GM12878 (cell line): Measurements from ENCODE around the gene CD38.

Experiments
- KDM1A ChIP-seq: fragments of 200-600 bp; sonication (generic); IDR thresholded peaks from 2 replicates; pipeline ENCODE4 v1.6.1; 2016; ENCODE audit warnings: borderline replicate concordance
- MXI1 ChIP-seq: fragments of 150-350 bp; IDR thresholded peaks from 2 replicates; pipeline ENCODE4 v1.6.1; 2011; ENCODE audit warnings: low read depth, mild to moderate bottlenecking, inconsistent platforms, low read length, improper control_type of control experiment
- ZZZ3 ChIP-seq: IDR thresholded peaks from 2 replicates; pipeline ENCODE4 v1.6.1; 2011; ENCODE audit warnings: low read depth; ENCODE audit not compliant: control insufficient read depth, insufficient read length
- TF ChIP-seq, protein P1 (sequence below): IDR thresholded peaks from 2 replicates; pipeline ENCODE4 v1.6.1; 2012; ENCODE audit warnings: mild to moderate bottlenecking, low read depth, low read length
- TF ChIP-seq, protein P2 (sequence below), 3 experiments: IDR thresholded peaks in 2 of 3; conservative IDR thresholded peaks in 1 of 3; 2 replicates each; pipeline ENCODE4 v1.5.1; 2011; ENCODE audit warnings: low read depth in 3 of 3, low read length in 3 of 3, mild to moderate bottlenecking in 3 of 3, control low read depth in 2 of 3, moderate library complexity in 2 of 3, inconsistent platforms in 1 of 3, mixed read lengths in 1 of 3; ENCODE audit not compliant: control insufficient read depth in 2 of 3, insufficient read depth in 1 of 3; ENCODE audit errors: extremely low read depth in 1 of 3

DNA sequence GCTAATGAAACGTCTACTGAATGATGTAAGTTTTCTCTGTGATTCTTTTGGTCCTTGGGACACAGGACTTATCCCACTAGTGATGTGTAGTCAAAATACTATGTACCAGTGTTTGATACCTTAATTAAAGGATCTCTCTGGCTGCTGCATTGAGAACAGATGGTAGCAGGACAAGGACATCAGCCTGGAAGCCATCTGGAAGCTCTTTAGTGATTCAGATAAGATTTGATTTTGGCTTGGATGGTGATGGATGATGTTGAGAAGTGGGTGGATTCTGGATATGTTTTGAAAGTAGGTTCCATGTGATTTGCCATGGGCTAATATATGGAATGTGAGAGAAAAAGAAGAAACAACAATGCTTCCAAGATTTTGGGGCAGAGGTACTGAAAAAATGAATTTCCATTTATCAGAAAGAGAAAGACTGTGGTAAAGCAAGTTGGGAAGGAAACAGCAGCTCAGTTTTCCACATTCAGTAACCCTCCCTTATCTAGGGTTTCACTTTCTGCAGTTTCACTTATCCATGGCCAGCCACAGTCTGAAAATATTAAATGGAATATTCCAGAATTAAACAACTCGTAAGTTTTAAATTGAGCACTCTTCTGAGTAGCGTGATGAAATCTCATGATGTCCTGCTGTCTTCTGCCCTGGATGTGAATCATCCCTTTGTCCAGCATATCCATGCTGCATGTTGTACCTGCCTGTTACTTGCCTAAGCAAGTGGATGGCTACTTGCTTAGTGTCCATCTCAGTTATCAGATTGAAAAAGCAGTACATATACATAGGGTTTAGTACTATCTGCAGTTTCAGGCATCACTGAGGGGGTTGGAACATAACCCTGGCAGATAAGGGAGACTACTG is 15.6 kb downstream of the CD38 start:
- TF ChIP-seq ZZZ3 (no peak), MXI1 (no peak), KDM1A (no peak)
- TF ChIP-seq, protein P1, sequence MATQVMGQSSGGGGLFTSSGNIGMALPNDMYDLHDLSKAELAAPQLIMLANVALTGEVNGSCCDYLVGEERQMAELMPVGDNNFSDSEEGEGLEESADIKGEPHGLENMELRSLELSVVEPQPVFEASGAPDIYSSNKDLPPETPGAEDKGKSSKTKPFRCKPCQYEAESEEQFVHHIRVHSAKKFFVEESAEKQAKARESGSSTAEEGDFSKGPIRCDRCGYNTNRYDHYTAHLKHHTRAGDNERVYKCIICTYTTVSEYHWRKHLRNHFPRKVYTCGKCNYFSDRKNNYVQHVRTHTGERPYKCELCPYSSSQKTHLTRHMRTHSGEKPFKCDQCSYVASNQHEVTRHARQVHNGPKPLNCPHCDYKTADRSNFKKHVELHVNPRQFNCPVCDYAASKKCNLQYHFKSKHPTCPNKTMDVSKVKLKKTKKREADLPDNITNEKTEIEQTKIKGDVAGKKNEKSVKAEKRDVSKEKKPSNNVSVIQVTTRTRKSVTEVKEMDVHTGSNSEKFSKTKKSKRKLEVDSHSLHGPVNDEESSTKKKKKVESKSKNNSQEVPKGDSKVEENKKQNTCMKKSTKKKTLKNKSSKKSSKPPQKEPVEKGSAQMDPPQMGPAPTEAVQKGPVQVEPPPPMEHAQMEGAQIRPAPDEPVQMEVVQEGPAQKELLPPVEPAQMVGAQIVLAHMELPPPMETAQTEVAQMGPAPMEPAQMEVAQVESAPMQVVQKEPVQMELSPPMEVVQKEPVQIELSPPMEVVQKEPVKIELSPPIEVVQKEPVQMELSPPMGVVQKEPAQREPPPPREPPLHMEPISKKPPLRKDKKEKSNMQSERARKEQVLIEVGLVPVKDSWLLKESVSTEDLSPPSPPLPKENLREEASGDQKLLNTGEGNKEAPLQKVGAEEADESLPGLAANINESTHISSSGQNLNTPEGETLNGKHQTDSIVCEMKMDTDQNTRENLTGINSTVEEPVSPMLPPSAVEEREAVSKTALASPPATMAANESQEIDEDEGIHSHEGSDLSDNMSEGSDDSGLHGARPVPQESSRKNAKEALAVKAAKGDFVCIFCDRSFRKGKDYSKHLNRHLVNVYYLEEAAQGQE: no peak
- TF ChIP-seq, protein P2, sequence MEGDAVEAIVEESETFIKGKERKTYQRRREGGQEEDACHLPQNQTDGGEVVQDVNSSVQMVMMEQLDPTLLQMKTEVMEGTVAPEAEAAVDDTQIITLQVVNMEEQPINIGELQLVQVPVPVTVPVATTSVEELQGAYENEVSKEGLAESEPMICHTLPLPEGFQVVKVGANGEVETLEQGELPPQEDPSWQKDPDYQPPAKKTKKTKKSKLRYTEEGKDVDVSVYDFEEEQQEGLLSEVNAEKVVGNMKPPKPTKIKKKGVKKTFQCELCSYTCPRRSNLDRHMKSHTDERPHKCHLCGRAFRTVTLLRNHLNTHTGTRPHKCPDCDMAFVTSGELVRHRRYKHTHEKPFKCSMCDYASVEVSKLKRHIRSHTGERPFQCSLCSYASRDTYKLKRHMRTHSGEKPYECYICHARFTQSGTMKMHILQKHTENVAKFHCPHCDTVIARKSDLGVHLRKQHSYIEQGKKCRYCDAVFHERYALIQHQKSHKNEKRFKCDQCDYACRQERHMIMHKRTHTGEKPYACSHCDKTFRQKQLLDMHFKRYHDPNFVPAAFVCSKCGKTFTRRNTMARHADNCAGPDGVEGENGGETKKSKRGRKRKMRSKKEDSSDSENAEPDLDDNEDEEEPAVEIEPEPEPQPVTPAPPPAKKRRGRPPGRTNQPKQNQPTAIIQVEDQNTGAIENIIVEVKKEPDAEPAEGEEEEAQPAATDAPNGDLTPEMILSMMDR (IDR thresholded peaks at IDR 0.05 in 2 of 3, conservative IDR thresholded peaks at IDR 0.05 in 1 of 3; ENCODE audit: control insufficient read depth in 2 of 3, extremely low read depth in 1 of 3, insufficient read depth in 1 of 3, low read depth in 3 of 3, low read length in 3 of 3): no peak
